Measurements from ENCODE around the gene DNAH1.

DNAH1 gene

DNA sequence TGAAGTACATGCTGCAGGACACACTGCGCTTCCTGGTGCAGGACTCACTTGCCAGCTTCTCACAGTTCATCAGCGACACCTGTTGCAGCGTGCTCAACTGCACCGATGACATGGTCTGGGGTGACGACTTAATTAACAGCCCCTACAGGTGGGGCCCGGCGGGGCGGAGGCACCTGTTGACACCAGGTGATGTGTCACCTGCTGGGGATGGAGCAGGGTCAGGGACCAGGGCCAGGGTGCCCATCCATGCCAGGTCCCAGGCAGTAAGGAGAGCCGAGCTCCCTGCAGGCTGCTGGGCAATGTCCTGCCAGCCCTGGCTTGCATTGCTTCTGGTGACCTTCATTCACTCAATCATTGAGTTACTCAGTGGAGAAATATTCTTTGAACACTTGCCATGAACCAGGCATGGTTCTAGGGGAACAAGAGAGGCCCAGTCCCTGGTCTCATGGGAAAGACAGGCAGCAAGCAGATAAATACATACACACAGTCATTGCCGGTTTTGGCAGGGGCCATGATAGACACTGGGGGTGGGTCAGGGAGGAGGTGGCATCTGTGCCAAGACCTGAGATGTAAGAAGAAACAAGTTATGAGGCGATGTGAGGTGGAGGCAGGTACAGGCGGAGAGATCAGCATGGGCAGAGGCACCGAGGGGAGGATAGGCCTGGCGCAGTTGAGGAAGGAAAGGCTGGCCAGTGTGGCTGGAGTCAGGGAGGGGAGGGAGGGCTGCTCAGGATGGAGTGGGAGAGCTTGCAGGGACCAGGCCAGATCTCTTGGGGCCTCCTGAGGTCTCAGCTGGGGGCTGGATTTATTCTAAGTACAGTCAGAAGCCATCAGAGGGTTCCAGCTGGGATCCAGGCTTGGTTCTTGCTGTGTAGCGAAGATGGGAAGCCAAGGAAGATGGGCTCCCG is 30.8 kb downstream of the DNAH1 start:
- TF ChIP-seq CTCF (conservative IDR thresholded peaks at IDR 0.05): no peak
- no peak overlapping the region for H3K27ac ChIP-seq

DNA sequence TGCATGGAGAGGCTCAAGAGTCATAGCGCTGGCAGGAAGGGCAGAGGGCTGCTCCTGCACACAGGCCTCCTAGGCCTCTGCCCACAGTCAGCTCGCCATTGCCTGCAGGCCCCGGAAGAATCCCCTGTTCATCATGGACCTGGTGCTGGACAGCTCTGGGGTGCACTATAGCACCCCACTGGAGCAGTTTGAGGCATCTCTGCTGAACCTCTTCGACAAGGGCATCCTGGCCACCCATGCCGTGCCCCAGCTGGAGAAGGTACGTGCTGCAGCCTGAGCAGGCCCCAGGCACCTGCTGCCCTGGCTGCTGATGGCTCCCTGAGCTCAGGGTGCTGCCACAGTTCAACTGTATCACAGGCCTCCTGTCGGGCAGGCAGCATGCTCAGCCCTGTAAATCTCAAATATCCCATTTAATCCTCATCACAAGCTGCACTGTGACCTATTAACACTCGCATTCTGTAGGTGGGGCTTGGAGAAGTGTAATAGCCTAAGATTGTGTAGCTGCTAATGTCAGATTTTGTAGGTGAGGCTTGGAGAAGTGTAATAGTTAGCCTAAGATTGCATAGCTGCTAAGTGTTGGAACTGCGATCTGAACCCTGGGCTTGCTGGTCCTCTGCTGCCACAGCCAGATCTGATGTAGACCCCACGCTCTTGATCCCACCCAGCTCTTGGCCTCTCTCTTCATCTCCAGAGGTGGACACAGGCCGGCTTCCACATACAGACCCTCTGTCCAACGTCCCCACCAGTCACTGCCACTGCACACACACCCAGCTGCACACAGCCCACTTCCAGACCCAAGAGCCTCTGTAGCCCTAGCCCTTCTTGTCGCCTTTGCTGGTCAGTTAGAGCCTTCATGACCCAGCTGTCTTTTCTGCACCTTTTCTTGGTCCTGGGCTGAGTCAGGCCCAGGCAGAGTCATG is 31.9 kb downstream of the DNAH1 start:
- no peak overlapping the region for H3K27ac ChIP-seq
- TF ChIP-seq CTCF (conservative IDR thresholded peaks at IDR 0.05): no peak

GRCh38 chr3:52349131-52349530 is 33.0 kb downstream of the DNAH1 start:
- TF ChIP-seq CTCF (conservative IDR thresholded peaks at IDR 0.05): no peak
- H3K27ac ChIP-seq: no peak overlapping the region

- H3K27ac ChIP-seq: no peak overlapping the region
- TF ChIP-seq CTCF (conservative IDR thresholded peaks at IDR 0.05): no peak
These were observed 33.7 kb downstream of the DNAH1 start for GRCh38 chr3:52349611-52350395.

DNA sequence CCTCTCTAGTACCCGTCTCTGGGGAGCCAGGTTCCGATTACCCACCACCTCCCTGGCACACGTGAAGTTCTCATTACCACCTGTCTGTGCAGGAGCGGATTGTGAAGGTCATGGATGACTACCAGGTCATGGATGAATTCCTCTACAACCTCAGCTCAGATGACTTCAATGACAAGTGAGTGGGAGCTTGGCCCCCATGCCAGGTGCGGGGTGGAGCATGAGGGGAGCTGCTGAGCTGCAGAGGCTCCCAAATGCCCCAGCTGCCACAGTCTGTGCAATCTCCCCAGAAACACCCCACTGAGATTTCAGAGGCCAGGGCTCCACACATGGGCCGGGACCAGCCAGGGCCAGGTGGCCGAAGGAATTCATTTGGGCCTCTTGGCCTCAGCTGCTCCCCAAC is 34.3 kb downstream of the DNAH1 start:
- H3K27ac ChIP-seq: no peak overlapping the region
- TF ChIP-seq CTCF (conservative IDR thresholded peaks at IDR 0.05): no peak

GRCh38 chr3:52350981-52351761 is 35.1 kb downstream of the DNAH1 start:
- no peak for TF ChIP-seq CTCF (conservative IDR thresholded peaks at IDR 0.05)
- no peak overlapping the region for H3K27ac ChIP-seq
